ENCODE data around the gene DHCR7. TPM values are rescaled to one million over a fixed set of nuclear protein-coding genes. Genes with fewer than 3 reads are reported as not detected.

DHCR7 gene
- total RNA-seq, 1 donor from 2014 or later, result 64.2 TPM

- no peak for TF ChIP-seq CTCF (IDR thresholded peaks at IDR 0.05)
- Histone ChIP-seq H3K27ac (no peak overlapping the region), H3K27me3 (ENCODE audit: low read depth) (no peaks in the 10 kb centered on the region), H3K4me3 (no peak overlapping the region), H3K9me3 (no peaks in the 10 kb centered on the region), H3K36me3 (peaks cover 65% of the 10 kb centered on the region), H3K4me1 (peaks cover 5% of the 10 kb centered on the region)
- no peak for ATAC-seq
- no peak for DNase-seq
- intact Hi-C loops (cut with DNase I), result no loop called here
These were observed 9.5 kb downstream of the DHCR7 start for GRCh38 chr11:71438650-71439049.

GRCh38 chr11:71437879-71438278, 10.3 kb downstream of the DHCR7 start:
- DNase-seq (no peak), ATAC-seq (no peak)
- Histone ChIP-seq H3K4me3 (no peak overlapping the region), H3K9me3 (no peaks in the 10 kb centered on the region), H3K36me3 (peaks cover 57% of the 10 kb centered on the region), H3K27ac (no peak overlapping the region), H3K27me3 (ENCODE audit: low read depth) (no peaks in the 10 kb centered on the region), H3K4me1 (peaks cover 13% of the 10 kb centered on the region)
- TF ChIP-seq CTCF (IDR thresholded peaks at IDR 0.05), result no peak
- intact Hi-C loops (cut with DNase I), result no loop called here

GRCh38 chr11:71437399-71437798, 10.8 kb downstream of the DHCR7 start:
- no peak for TF ChIP-seq CTCF (IDR thresholded peaks at IDR 0.05)
- Histone ChIP-seq H3K4me1 (peaks cover 13% of the 10 kb centered on the region), H3K27ac (no peak overlapping the region), H3K4me3 (no peak overlapping the region), H3K9me3 (no peaks in the 10 kb centered on the region), H3K27me3 (ENCODE audit: low read depth) (no peaks in the 10 kb centered on the region), H3K36me3 (peaks cover 52% of the 10 kb centered on the region)
- ATAC-seq, result no peak
- intact Hi-C loops (cut with DNase I), result no loop called here
- DNase-seq, result no peak

GRCh38 chr11:71436861-71437260, 11.3 kb downstream of the DHCR7 start:
- ATAC-seq, result no peak
- H3K36me3 ChIP-seq, result peaks cover 47% of the 10 kb centered on the region
- DNase-seq, result no peak
- H3K4me1 ChIP-seq, result peaks cover 13% of the 10 kb centered on the region
- no peaks in the 10 kb centered on the region for H3K27me3 ChIP-seq (ENCODE audit: low read depth)
- no peak for TF ChIP-seq CTCF (IDR thresholded peaks at IDR 0.05)
- no peaks in the 10 kb centered on the region for H3K9me3 ChIP-seq
- H3K4me3 ChIP-seq, result no peak overlapping the region
- intact Hi-C loops (cut with DNase I), result no loop called here
- H3K27ac ChIP-seq, result no peak overlapping the region

- no peak for TF ChIP-seq CTCF (IDR thresholded peaks at IDR 0.05)
- ATAC-seq (no peak), DNase-seq (no peak)
- Histone ChIP-seq H3K4me3 (no peak overlapping the region), H3K9me3 (no peaks in the 10 kb centered on the region), H3K4me1 (peaks cover 13% of the 10 kb centered on the region), H3K27me3 (ENCODE audit: low read depth) (no peaks in the 10 kb centered on the region), H3K27ac (no peak overlapping the region), H3K36me3 (peaks cover 36% of the 10 kb centered on the region)
- intact Hi-C loops (cut with DNase I), result no loop called here
These were observed 12.8 kb downstream of the DHCR7 start for GRCh38 chr11:71435278-71435951.
